KG1 (cell line): ENCODE measurements around the gene GRN.
"Not testable (repeated sequence)": the region's sequence is repeated elsewhere in the genome, so short reads cannot be mapped to it uniquely, and the experiment has no call there.

Experiments used
- DNase-seq: peaks from one replicate; lab custom pipeline; 2025; lab: John Stamatoyannopoulos, UW

The GRN gene

DNA sequence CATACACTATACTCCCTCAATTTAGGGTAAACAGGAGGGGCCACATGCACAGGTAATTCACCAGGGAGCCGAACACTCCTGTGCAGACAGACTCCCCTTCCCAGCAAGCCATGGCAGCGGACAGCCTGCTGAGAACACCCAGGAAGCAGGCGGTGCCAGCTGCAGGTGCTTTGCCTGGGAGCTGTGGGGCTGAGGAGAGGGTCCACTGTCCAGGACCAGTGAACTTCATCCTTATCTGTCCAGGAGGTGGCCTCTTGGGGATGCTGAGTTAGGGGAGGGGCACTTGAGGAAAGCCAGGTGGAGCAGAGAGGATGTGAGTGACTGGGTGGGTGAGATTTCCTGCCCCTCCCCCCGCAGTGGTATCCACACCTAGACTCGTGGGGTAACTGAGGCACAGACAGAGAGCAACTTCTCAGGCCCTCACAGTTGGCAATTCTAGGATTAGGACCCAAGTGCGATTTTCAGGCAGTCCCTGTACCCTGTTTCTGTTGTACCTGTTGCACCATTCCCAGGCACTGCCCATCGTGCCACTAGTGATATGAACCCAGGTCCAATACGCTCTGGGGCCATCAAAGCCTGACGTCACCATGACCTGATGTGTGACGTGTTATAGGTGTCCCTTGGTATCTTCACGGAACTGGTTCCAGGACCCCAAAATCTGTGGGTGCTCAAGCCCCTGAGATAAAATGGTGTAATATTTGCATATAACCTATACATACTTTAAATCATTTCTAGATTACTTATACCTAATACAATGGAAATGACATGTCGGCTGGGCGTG is 1.2 kb downstream of the GRN start:
- DNase-seq: no peak

GRCh38 chr17:44347206-44348055 is 2.3 kb downstream of the GRN start:
- not testable (repeated sequence) for DNase-seq

DNA sequence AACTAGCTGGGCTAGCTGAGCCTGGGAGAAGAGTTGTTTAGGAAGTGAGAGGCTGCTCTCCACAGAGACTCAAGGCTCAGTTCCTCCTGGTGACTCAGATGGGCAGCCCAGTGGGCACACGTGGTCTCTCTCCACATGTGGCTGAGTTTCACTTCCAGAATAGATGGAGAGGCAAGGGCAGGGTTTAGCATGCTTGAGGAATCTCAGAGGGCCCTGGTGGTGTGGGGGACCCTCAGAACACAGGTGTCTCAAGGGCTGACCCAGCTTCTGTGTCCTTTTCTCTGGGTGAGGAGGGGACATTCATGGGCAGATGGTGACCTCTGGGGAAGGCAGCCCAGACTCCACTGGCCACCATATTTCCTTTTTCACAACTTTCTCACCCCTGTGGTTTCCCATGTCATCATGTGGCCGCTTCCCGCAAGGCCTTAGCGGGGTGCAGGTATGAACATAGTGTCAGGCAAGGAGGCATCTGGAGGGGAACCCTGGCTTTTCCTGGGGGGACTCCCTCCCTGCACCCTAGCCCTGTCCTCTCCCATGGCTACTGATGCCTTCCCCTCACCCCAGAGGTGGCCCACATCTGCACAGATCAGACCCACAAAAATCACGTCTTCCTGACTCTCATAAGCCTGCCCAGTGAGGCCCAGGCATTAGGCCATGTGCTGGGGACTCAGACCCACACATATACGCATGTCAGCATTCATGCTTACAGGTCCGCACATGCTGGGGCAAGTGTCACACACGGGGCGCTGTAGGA is 3.3 kb downstream of the GRN start:
- no peak for DNase-seq

DNA sequence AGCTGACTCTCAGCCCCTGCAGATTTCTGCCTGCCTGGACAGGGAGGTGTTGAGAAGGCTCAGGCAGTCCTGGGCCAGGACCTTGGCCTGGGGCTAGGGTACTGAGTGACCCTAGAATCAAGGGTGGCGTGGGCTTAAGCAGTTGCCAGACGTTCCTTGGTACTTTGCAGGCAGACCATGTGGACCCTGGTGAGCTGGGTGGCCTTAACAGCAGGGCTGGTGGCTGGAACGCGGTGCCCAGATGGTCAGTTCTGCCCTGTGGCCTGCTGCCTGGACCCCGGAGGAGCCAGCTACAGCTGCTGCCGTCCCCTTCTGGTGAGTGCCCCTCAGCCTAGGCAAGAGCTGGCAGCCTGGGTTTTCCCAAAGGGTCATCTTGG is 3.9 kb downstream of the GRN start:
- DNase-seq: no peak

DNA sequence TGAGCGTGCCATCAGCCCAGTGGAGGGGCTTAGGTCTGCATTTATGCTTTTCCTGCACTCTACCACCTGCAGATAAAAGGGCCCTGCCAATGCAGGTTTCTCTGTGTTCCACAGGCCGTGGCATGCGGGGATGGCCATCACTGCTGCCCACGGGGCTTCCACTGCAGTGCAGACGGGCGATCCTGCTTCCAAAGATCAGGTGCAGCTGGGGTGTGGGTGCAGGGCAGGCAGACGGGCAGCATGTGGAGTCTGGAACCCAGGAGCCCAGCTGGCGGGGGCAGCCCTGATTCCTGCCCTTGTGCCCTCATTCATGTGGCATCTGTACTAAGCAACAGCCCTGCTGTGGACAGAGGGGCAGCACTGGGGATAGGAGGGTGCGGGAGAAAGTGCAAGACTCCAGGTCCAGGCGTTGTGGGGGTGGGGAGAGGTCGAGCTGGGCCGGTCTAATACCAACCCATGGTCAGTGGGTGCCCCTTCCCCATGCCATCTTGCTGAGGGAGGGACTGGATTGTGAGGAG is 4.5 kb downstream of the GRN start:
- no peak for DNase-seq

DNA sequence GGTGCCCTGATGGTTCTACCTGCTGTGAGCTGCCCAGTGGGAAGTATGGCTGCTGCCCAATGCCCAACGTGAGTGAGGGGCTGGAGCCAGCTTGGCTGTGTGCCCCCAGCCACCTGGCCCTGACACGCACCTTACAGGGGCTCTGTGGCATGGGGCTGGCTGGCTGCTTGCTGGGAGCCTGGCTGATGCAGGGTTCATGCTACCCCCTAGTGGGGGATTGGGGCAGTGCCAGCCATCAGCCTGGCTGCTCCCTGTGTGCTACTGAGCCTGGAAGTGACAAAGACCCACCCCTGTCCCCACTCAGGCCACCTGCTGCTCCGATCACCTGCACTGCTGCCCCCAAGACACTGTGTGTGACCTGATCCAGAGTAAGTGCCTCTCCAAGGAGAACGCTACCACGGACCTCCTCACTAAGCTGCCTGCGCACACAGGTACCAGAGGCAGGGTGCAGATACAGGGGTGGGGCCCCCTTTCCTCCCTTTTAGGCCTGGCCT is 5.7 kb downstream of the GRN start:
- peak; percentile 7 for DNase-seq

- DNase-seq: no peak
Observed at GRCh38 chr17:44351464-44351863, 6.4 kb downstream of the GRN start.

DNA sequence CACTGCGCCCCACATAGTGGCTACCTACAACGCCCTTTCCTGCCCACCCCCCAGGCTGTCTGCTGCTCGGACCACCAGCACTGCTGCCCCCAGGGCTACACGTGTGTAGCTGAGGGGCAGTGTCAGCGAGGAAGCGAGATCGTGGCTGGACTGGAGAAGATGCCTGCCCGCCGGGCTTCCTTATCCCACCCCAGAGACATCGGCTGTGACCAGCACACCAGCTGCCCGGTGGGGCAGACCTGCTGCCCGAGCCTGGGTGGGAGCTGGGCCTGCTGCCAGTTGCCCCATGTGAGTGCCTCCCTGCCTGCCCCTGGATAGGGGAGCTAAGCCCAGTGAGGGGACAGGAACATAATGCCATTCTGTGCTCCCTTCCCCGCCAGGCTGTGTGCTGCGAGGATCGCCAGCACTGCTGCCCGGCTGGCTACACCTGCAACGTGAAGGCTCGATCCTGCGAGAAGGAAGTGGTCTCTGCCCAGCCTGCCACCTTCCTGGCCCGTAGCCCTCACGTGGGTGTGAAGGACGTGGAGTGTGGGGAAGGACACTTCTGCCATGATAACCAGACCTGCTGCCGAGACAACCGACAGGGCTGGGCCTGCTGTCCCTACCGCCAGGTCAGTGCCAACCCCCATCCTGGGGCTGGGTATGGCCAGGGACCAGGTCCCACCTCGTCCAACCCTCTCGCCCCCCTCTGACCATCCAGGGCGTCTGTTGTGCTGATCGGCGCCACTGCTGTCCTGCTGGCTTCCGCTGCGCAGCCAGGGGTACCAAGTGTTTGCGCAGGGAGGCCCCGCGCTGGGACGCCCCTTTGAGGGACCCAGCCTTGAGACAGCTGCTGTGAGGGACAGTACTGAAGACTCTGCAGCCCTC is 7.1 kb downstream of the GRN start:
- no peak for DNase-seq

GRCh38 chr17:44352828-44353671 is 7.9 kb downstream of the GRN start:
- DNase-seq: no peak

GRCh38 chr17:44353672-44354331 is 8.7 kb downstream of the GRN start:
- DNase-seq: no peak

GRCh38 chr17:44354582-44355561 is 9.8 kb downstream of the GRN start:
- DNase-seq: no peak

GRCh38 chr17:44355642-44356099 is 10.6 kb downstream of the GRN start:
- DNase-seq: no peak

- no peak for DNase-seq
Observed at GRCh38 chr17:44356241-44356640, 11.1 kb downstream of the GRN start.

DNA sequence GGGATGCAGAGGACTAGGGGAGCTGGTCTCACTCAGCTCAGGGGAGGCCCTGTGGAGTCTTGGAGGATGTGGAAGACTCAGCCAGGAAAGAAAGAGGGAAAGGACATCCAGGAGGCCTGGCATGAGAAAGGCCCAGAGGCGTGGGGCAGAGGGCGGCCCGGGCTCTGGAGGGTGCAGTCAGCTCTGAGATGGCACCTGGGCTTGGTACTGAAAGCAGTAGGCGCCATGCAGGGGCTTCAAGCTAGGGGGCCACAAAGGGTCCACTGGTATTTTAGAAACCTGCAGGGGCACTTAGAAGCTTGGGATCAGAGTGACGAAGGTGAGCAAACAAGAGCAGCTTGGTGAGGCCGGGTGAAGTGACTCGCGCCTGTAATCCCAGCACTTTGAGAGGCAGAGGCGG is 13.0 kb downstream of the GRN start:
- DNase-seq: no peak

- DNase-seq: no peak
Observed at GRCh38 chr17:44359006-44359405, 13.9 kb downstream of the GRN start.

- no peak for DNase-seq
Observed at GRCh38 chr17:44359458-44360143, 14.5 kb downstream of the GRN start.

GRCh38 chr17:44360144-44360533 is 15.0 kb downstream of the GRN start:
- no peak for DNase-seq

GRCh38 chr17:44360826-44361225 is 15.7 kb downstream of the GRN start:
- DNase-seq: no peak
